ENCODE results near the gene NKX2-2. TPM values are rescaled to one million over a fixed set of nuclear protein-coding genes. Genes with fewer than 3 reads are reported as not detected.

The NKX2-2 gene
- total and polyA plus RNA-seq, 2 donors (not counting 1 experiment from before 2014, with no cell fraction given), result not detected

- H3K9me3 ChIP-seq (ENCODE audit: control insufficient read depth, insufficient read depth, low read depth, low read length), result no peaks in the 10 kb centered on the region
- H3K36me3 ChIP-seq (ENCODE audit: control insufficient read depth, insufficient read depth, low read length), result no peaks in the 10 kb centered on the region
- H4K20me1 ChIP-seq (ENCODE audit: control insufficient read depth, extremely low read depth, insufficient read depth, low read length), result no peaks in the 10 kb centered on the region
- no peak for DNase-seq (ENCODE audit: low read depth in 2 of 2)
- peaks cover 2% of the 10 kb centered on the region for H3K4me1 ChIP-seq (ENCODE audit: control insufficient read depth, extremely low read depth, insufficient read depth, low read length)
- H3K27me3 ChIP-seq (ENCODE audit: control insufficient read depth, insufficient read depth, low read length), result no peaks in the 10 kb centered on the region
- H3K9ac ChIP-seq (ENCODE audit: insufficient read depth, low read length), result no peak overlapping the region
- TF ChIP-seq EZH2 (IDR thresholded peaks at IDR 0.05; ENCODE audit: low read length, missing control alignments) (no peak), CTCF (conservative IDR thresholded peaks at IDR 0.05 in 1 of 2, IDR thresholded peaks at IDR 0.05 in 1 of 2; ENCODE audit: low read depth in 1 of 2, low read length in 2 of 2) (no peak)
- H3K4me2 ChIP-seq (ENCODE audit: extremely low read depth, insufficient read depth, low read length), result no peak overlapping the region
- H3K4me3 ChIP-seq (replicated peaks in 1 of 4; ENCODE audit: control extremely low read depth in 1 of 4, insufficient read depth in 1 of 4, low read depth in 3 of 4, low read length in 4 of 4), result no peak overlapping the region
- H3K79me2 ChIP-seq (ENCODE audit: control insufficient read depth, insufficient read depth, low read length), result no peaks in the 10 kb centered on the region
- H3K27ac ChIP-seq (ENCODE audit: insufficient read depth, low read length), result no peak overlapping the region
- H2AFZ ChIP-seq (ENCODE audit: low read length), result no peak overlapping the region
Measured at GRCh38 chr20:21500599-21500998, 13.3 kb downstream of the NKX2-2 start.

GRCh38 chr20:21499641-21500040 lies 14.2 kb downstream of the NKX2-2 start:
- TF ChIP-seq CTCF (conservative IDR thresholded peaks at IDR 0.05 in 1 of 2, IDR thresholded peaks at IDR 0.05 in 1 of 2; ENCODE audit: low read depth in 1 of 2, low read length in 2 of 2), result no peak
- TF ChIP-seq EZH2 (IDR thresholded peaks at IDR 0.05; ENCODE audit: low read length, missing control alignments), result no peak
- Histone ChIP-seq H3K4me1 (ENCODE audit: control insufficient read depth, extremely low read depth, insufficient read depth, low read length) (no peaks in the 10 kb centered on the region), H3K9ac (ENCODE audit: insufficient read depth, low read length) (no peak overlapping the region), H3K27me3 (ENCODE audit: control insufficient read depth, insufficient read depth, low read length) (no peaks in the 10 kb centered on the region), H3K4me2 (ENCODE audit: extremely low read depth, insufficient read depth, low read length) (no peak overlapping the region), H3K36me3 (ENCODE audit: control insufficient read depth, insufficient read depth, low read length) (no peaks in the 10 kb centered on the region), H3K4me3 (replicated peaks in 1 of 4; ENCODE audit: control extremely low read depth in 1 of 4, insufficient read depth in 1 of 4, low read depth in 3 of 4, low read length in 4 of 4) (no peak overlapping the region), H3K27ac (ENCODE audit: insufficient read depth, low read length) (no peak overlapping the region), H3K79me2 (ENCODE audit: control insufficient read depth, insufficient read depth, low read length) (no peaks in the 10 kb centered on the region), H2AFZ (ENCODE audit: low read length) (no peak overlapping the region), H3K9me3 (ENCODE audit: control insufficient read depth, insufficient read depth, low read depth, low read length) (no peaks in the 10 kb centered on the region), H4K20me1 (ENCODE audit: control insufficient read depth, extremely low read depth, insufficient read depth, low read length) (no peaks in the 10 kb centered on the region)
- DNase-seq (ENCODE audit: low read depth in 2 of 2), result no peak

GRCh38 chr20:21498635-21499034 lies 15.2 kb downstream of the NKX2-2 start:
- TF ChIP-seq EZH2 (IDR thresholded peaks at IDR 0.05; ENCODE audit: low read length, missing control alignments) (no peak), CTCF (conservative IDR thresholded peaks at IDR 0.05 in 1 of 2, IDR thresholded peaks at IDR 0.05 in 1 of 2; ENCODE audit: low read depth in 1 of 2, low read length in 2 of 2) (no peak)
- no peaks in the 10 kb centered on the region for H4K20me1 ChIP-seq (ENCODE audit: control insufficient read depth, extremely low read depth, insufficient read depth, low read length)

More at GRCh38 chr20:21498635-21499034, 15.2 kb downstream of the NKX2-2 start:
- H3K36me3 ChIP-seq (ENCODE audit: control insufficient read depth, insufficient read depth, low read length), result no peaks in the 10 kb centered on the region
- no peak for DNase-seq (ENCODE audit: low read depth in 2 of 2)
- H2AFZ ChIP-seq (ENCODE audit: low read length), result no peak overlapping the region
- no peak overlapping the region for H3K9ac ChIP-seq (ENCODE audit: insufficient read depth, low read length)
- no peaks in the 10 kb centered on the region for H3K4me1 ChIP-seq (ENCODE audit: control insufficient read depth, extremely low read depth, insufficient read depth, low read length)
- no peak overlapping the region for H3K4me2 ChIP-seq (ENCODE audit: extremely low read depth, insufficient read depth, low read length)
- H3K27ac ChIP-seq (ENCODE audit: insufficient read depth, low read length), result no peak overlapping the region
- no peaks in the 10 kb centered on the region for H3K9me3 ChIP-seq (ENCODE audit: control insufficient read depth, insufficient read depth, low read depth, low read length)
- no peaks in the 10 kb centered on the region for H3K79me2 ChIP-seq (ENCODE audit: control insufficient read depth, insufficient read depth, low read length)
- H3K27me3 ChIP-seq (ENCODE audit: control insufficient read depth, insufficient read depth, low read length), result no peaks in the 10 kb centered on the region
- H3K4me3 ChIP-seq (replicated peaks in 1 of 4; ENCODE audit: control extremely low read depth in 1 of 4, insufficient read depth in 1 of 4, low read depth in 3 of 4, low read length in 4 of 4), result no peak overlapping the region
